AG08395 (cell line): ENCODE measurements around the gene POU6F2.
"Not testable (repeated sequence)": the region's sequence is repeated elsewhere in the genome, so short reads cannot be mapped to it uniquely, and the experiment has no call there.

Experiments used
- DNase-seq: peaks from one replicate; pipeline ENCODE4 v3.0.0; 2012; ENCODE audit warnings: mixed read lengths, low spot score

Gene POU6F2

DNA sequence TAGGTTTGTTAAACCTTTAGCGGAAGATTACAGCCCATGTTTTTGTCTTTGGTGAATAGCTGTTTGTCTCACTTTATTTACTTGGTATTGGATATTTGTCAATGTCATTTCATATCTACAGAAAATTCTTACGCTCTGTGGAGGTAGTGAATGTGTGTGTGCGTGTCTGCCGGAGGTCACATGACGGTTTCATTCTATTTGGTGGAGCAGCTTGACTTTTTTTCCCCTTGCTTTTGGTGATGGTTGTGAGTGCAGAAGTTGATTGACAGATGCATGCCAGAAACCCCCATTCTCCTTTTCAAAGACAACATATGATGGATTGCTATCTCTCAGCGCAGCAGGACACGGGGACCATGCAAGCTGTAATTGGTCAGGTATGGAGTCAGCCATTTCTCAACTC, at the start of gene POU6F2:
Gene POU6F2, plus strand, starts transcription at position 225 of the 400 bp plus-strand sequence. Its CDS starts 45 bp downstream, at position 270.
- no peak for DNase-seq

DNA sequence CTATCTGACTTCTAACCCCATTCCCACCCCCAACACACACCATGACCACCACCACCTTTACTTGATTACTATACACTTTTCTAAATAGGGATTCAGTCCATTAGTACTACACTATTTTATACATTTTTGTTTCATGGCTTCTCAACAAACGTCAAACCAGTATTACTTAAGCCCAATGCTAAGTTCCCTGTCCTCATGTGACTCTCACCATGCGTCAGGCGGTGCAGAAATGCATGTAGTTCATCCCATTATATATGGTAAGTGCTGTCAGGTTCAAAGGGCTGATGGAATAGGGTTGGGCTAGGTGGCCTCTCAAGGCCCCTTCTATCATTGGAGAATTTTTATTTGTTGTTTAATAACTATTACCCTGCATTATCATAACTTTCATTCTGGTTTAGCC, 49.2 kb upstream of the POU6F2 start:
- DNase-seq = no peak

DNA sequence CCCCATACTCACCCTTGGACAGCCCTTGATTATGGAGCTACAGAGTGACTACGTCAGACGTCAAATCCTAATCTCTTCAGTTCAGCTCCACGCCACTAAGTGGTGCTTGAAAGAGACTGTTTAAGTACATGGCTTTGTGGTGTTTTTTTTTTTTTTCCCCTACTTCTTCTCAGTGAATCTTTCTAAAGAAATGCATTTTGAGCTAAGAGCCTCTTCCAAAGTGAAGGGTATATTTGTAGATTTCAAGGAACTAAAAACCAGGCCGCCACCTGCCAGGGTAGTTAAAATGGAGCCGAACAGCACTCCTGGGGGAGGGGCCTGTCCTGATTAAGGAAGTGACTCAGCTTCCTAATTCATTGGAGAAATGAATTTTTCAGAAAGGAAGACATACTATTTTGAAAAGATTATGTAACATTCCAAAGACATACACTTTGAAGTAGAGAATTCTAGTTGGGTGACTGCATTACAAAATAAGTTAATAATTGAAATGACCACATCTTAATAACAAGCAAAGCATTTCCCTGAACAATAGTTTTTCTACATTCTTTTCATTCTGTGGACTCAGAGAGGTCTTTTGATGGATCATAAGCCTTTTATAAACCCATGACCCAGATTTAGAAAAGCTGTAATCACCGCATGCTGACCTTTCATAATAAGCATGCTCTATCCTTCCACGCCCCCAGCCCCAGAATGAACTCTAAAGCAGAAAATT, 48.1 kb upstream of the POU6F2 start:
- no peak for DNase-seq

DNA sequence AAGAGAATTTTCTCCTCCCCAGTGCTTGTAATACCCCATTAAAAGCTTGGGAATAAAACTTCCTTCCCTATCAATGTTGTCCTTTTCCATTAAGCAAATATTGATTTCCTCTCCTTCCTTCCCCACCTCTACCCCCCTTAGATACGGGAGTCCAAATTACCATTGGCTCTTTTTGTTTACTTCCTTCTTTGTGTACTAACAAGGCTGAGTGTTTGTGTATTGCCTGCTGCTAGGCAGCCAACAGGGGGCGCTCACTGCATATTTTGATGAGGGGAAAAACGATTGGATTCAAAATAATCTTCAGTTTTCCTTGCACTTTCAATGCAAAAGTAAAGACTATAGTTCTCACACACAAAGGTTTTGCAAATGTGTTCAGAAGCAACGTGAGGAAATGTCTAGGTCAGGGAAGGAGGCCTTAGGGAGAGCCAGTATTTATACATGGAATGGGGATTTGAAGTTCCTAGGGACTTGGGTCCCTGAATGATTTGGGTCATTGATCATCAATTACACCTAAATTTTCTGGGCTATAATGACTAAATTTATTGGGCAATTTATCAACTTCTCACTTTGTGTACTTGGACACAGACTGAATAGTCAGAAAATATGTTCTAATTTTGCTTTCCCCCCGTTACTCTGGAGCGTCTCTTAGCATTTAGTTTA, 45.1 kb upstream of the POU6F2 start:
- DNase-seq = peak; percentile 52

DNA sequence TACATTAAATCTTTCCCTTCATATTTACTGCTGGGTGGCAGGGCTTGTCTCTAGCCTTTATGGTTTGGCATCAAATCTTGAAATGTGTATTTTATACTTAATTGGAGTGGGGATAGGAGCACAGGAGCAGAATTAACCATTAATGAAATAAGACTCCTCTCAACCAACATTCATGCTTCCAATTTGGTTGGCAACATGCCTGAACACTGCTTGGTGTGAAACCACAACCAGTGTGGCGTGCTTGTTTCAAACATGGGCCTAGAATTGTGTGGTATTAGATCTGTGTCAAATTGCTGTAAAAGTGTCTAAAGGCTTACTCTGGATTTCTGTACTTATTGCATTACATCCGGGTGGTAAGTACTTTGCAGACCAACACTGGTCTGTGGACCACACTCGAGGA, 43.7 kb upstream of the POU6F2 start:
- no peak for DNase-seq

- no peak for DNase-seq
These were observed 43.2 kb upstream of the POU6F2 start for GRCh38 chr7:38934536-38934935.

- no peak for DNase-seq
These were observed 41.1 kb upstream of the POU6F2 start for GRCh38 chr7:38936641-38937040.

DNA sequence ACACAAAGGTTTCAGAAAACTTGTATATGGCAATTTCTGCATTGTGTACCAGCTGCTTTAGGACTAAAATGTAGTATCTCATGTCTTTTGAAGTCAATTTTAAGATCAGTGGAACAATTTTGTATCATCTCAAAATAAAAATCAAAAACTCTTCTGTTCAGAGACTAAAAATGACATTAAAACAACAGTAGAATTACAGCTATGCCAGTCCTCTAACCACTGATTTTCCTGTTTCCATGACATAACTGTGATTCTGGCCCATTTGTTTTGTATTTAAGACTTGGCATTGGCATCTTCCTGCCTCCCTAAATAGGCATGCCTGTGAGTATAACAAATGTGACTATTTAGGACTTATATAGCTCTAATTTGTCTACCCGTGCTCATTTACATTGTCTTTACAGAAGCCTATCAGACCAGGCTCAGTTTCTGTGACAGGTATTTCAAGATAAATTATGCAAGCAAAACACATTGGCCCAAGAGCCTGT, 39.7 kb upstream of the POU6F2 start:
- DNase-seq = no peak

GRCh38 chr7:38938589-38938988, 39.1 kb upstream of the POU6F2 start:
- DNase-seq = no peak

DNA sequence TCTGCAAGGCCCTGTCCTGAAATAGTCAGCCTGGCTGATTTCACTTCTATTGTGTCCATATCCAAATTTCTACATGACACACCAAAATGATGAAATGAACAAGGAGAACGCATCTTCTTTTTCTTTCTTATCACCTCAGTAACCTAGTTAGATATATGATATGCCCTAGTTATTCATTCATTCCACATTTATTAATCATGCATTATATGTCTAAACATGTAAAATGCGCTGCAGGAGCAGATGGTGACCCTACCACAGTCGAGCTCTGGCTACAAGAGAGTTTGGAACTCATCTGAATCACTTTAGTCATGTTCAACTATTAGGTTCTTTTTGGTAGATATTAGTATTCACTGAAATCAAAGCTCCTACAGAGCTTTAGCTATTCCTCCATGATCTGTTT, 36.9 kb upstream of the POU6F2 start:
- DNase-seq = no peak

DNA sequence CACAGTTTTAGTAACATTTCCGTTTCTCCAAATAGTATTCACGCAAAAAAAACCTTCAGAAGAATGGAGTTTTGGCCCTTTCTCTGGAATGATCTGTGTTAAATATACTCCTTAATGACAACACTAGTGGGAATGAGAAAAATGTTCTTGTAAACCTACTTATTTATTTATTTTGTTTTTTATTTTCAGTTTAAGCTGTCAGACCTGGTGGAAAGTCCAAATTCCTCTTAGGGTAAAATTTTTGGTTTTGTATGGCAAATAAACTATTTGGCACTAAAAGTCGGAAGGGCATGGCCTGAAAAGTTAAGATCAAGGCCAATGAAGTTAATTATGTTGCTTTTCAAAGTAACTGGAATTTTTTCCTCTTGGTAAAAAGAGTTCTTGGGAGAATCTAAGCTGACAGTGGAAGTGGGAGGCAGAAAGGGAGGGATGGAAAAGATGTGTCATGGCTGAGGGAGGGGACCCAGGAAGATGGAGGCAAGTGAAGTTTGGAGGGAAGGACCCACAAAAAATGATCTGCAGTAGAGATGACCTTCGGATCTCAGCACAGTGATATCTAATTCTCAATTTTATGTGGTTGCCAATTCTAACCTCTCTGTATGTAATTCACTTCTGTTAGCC, 35.2 kb upstream of the POU6F2 start:
- no peak for DNase-seq

- not testable (repeated sequence) for DNase-seq
These were observed 30.2 kb upstream of the POU6F2 start for GRCh38 chr7:38947541-38947940.

DNA sequence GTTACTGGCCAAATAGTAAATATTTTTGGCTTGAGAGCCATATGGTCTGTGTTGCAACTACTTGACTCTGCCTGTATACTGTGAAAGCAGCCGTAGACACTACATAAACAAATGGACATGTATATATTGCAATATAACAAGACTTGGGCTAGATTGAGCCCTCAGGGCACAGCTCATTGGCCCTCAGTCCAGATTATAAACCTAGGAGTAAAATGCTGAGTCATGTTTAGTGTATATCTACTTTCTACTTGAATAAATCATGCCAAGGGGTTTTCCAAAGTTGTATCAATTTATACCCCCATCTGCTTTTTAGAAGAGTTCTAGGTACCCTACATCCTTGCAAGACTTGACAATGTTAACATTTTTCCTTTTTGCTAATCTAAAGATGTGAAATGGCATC, 27.4 kb upstream of the POU6F2 start:
- no peak for DNase-seq

- no peak for DNase-seq
These were observed 26.5 kb upstream of the POU6F2 start for GRCh38 chr7:38951213-38951612.

DNA sequence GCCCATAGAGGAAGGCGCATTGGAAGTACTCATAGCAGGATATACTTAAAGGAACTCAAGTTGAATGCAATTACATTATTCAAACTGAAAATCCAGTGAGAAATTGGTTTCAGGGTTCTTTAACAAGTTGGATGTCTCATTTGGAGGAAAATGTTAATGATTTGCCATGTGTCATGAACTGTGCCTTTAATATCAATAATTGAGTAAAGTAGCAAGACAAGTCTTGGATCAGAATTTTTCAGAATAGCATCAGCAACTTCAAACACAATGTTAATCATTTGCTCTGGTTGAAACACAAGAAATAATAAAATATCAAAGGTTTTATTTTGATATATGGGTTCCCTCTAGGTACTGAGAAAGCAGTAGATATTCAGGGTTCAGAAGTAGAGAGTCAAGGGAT, 24.5 kb upstream of the POU6F2 start:
- DNase-seq = no peak

DNA sequence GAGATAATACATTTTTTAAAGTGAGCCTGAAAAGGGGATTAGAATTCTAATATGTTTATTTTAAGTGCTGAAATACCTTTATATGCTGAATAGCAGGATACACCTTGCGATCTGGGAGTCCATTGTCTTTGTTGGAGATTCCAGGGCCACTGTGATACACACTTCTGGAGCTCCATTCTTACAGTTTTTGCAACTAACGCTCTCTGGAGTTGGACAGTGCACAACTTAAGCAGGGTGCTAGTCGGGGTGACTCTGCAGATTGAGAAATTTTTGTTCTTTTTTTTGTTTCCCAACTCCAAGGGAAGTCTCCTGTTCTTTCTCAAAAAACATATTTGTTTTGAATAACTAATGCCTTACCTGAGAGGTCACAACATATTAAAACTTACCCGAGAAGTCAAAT, 23.7 kb upstream of the POU6F2 start:
- no peak for DNase-seq

DNA sequence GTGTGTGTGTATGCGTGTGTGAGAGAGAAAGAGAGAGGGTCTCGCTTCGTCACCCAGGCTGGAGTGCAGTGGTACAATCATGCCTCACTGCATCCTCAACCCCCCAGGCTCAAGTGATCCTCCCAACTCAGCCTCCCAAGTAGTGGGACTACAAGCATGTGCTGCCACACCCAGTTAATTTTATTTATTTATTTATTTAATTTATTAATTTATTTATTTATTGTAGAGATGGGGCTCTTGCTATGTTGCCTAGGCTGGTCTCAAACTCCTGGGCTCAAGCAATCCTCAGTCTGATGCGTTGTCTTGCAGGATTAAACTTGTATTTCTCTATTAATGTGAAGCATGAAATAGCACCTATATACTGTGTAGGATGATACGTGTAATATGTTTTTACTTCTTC, 21.8 kb upstream of the POU6F2 start:
- DNase-seq = no peak

DNA sequence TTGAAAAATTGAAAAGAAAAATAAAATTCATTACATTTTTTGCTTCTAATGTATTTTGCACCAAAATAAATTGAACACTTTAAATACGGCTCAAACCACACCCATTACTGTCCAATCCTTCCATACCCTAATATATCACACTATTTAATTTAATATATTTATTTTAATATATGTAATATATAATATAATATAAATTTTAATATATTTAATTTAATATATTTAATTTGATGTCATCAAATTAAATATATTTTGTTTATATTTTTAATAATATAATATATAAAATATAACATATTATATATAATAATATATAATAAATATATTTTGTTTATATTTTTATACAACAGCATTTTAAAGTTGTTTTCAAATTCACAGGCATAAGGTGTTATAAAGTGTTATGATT, 15.7 kb upstream of the POU6F2 start:
- DNase-seq = no peak

GRCh38 chr7:38964921-38965320, 12.8 kb upstream of the POU6F2 start:
- DNase-seq = no peak

DNA sequence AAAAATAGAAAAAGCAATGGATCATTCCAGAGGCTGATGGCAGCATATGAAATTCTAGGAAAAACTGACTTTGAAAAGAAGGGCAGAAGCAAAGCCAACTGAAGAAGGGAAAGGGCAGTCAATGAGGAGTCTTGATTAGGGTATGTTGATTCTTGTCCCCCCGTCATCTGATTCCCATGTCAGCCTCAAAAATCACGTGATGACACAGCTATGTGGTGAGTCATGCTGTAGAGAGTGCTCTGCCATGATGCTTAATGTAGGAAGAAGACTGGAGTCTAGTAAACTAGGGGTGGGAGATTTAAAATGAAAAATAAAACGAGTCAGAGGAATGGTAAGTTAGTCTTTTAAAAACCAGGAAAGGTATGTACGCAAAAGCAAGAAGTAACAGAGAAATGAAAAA, 3.9 kb upstream of the POU6F2 start:
- no peak for DNase-seq

DNA sequence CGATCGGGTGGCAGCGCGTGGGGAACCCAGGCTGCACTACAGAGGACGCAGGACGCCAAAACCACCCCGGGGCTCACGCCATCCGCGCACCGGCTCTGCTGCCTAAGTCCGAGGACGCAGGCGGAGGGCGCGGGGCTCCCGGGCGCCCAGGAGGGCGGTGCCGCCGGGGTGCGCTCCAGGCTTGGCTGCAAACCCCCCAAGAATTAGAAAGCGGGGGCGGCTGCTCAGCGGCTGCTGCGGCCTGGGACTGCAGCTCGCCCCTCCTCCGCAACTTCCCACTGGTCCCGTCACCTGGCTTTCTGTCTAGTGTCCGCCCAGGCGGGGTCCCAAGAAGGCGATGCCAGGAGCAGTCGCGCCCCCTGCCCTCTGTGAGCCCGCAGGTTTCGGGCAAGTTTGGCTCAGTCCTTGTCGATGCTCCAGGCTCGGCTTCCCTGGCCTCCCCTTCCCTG, 1.7 kb upstream of the POU6F2 start:
- DNase-seq = no peak

DNA sequence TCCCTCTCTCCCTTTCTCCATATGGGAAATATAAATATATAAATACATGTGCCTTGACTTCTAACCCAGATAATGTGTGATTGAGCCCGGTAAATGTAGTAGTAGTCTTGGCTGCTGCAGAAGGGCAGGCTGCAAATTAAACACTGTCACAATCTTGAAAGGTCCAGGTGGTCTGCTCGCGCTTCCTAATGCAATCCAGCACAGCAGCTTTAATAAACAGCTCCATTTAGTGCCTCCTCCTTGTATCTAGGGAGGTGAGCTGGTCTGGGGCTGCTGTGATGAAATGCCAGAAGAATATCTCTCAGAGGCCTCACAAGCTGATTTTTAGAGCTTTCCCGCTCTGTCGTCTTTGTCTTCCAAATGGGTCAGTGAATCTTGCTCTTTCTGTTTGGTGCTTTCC, 782 bp downstream of the POU6F2 start:
- no peak for DNase-seq

DNA sequence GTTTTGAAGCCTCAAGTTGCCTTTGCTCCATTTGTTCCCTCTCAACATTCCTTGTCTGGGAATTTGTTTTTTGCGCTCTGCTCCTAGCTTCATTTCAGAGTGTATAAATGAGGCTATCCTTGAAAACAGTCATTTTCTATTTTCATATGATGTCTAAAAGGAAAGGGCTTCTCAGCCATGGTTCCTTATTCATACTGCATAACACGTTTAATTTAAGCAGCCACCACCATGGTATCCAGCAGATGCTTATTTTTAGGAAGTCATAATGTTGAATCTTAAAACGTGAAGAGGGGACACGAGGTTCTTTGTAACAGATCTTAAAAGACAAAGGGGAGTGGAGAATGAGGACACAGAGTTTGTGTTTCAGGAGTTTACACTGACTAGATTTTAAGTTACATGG, 14.5 kb downstream of the POU6F2 start:
- DNase-seq = no peak
